GM21381 (cell line): ENCODE results near the gene SYTL1.

ENCODE experiments used
- ATAC-seq: cut with Tn5 transposase; IDR thresholded peaks from one replicate; pipeline ENCODE4 v1.9.1; 2021; ENCODE audit warnings: mild to moderate bottlenecking, moderate library complexity; ENCODE audit not compliant: unreplicated experiment

The SYTL1 gene

GRCh38 chr1:27341525-27342252, at the start of gene SYTL1:
SYTL1 (plus strand) TSS chr1:27342022; CDS start chr1:27345335, 3,313 bp downstream.
- no peak for ATAC-seq

- no peak for ATAC-seq
Observed at GRCh38 chr1:27292106-27292505, 49.7 kb upstream of the SYTL1 start.

GRCh38 chr1:27293915-27294314, 47.9 kb upstream of the SYTL1 start:
- no peak for ATAC-seq

- ATAC-seq: no peak
Observed at GRCh38 chr1:27296773-27297291, 45.0 kb upstream of the SYTL1 start.

- ATAC-seq: no peak
Observed at GRCh38 chr1:27297903-27298302, 43.9 kb upstream of the SYTL1 start.

- ATAC-seq: no peak
Observed at GRCh38 chr1:27298632-27299384, 43.0 kb upstream of the SYTL1 start.

GRCh38 chr1:27299385-27300271, 42.2 kb upstream of the SYTL1 start:
- no peak for ATAC-seq

- peak; percentile 57 for ATAC-seq
Observed at GRCh38 chr1:27300341-27301051, 41.3 kb upstream of the SYTL1 start.

GRCh38 chr1:27301052-27301422, 40.8 kb upstream of the SYTL1 start:
- ATAC-seq: no peak

GRCh38 chr1:27301582-27302199, 40.1 kb upstream of the SYTL1 start:
- no peak for ATAC-seq

- ATAC-seq: no peak
Observed at GRCh38 chr1:27302612-27303011, 39.2 kb upstream of the SYTL1 start.

- ATAC-seq: no peak
Observed at GRCh38 chr1:27303509-27303908, 38.3 kb upstream of the SYTL1 start.

- ATAC-seq: no peak
Observed at GRCh38 chr1:27306071-27306470, 35.8 kb upstream of the SYTL1 start.

- no peak for ATAC-seq
Observed at GRCh38 chr1:27306892-27307761, 34.7 kb upstream of the SYTL1 start.

GRCh38 chr1:27307874-27308598, 33.8 kb upstream of the SYTL1 start:
- ATAC-seq: no peak

- no peak for ATAC-seq
Observed at GRCh38 chr1:27314169-27314568, 27.7 kb upstream of the SYTL1 start.

GRCh38 chr1:27314737-27315136, 27.1 kb upstream of the SYTL1 start:
- no peak for ATAC-seq

- no peak for ATAC-seq
Observed at GRCh38 chr1:27316860-27317259, 25.0 kb upstream of the SYTL1 start.
